RCC 7860 (cell line): ENCODE data around the gene CILP2.

Experiments
- DNase-seq: peaks from one replicate; pipeline ENCODE4 v3.0.0-alpha.2; 2015; ENCODE audit warnings: low spot score
- FAIRE-seq: peaks from 2 replicates; lab custom pipeline; 2012; peaks lifted over from hg19 to GRCh38; lab: Jason Lieb, UNC

Gene CILP2

GRCh38 chr19:19595171-19595701 is 57.2 kb downstream of the CILP2 start:
- peak; percentile 60 for DNase-seq
- no peak for FAIRE-seq
